ENCODE measurements around the gene MCRIP2. TPM values are rescaled to one million over a fixed set of nuclear protein-coding genes. Genes with fewer than 3 reads are reported as not detected.

Gene MCRIP2
- total and polyA plus RNA-seq, 9 donors, result 7.7 to 18.6 (median 12.5) TPM

- no peak overlapping the region for H3K4me3 ChIP-seq (ENCODE audit: low read length)
- 80% methylated on average over 35 of the region's 36 CpGs for WGBS (ENCODE audit: insufficient coverage)
- DNase-seq, result no peak
- peaks cover 44% of the 10 kb centered on the region for H3K4me1 ChIP-seq (ENCODE audit: control insufficient read depth, insufficient read depth, low read length)
- no peaks in the 10 kb centered on the region for H3K9me3 ChIP-seq (replicated peaks; ENCODE audit: control insufficient read depth, low read depth, low read length)
- peaks cover 5% of the 10 kb centered on the region for H3K27me3 ChIP-seq (ENCODE audit: control insufficient read depth, insufficient read depth, low read length)
- H3K36me3 ChIP-seq (ENCODE audit: control insufficient read depth, insufficient read depth, low read length), result peaks cover 50% of the 10 kb centered on the region
- H3K27ac ChIP-seq (ENCODE audit: low read length), result no peak overlapping the region
Observed at GRCh38 chr16:682493-683395, 41.1 kb downstream of the MCRIP2 start.

- DNase-seq, result no peak
- peaks cover 50% of the 10 kb centered on the region for H3K36me3 ChIP-seq (ENCODE audit: control insufficient read depth, insufficient read depth, low read length)
- 4% methylated on average over 45 of the region's 57 CpGs for WGBS (ENCODE audit: insufficient coverage)
- H3K27ac ChIP-seq (ENCODE audit: low read length), result no peak overlapping the region
- H3K4me1 ChIP-seq (ENCODE audit: control insufficient read depth, insufficient read depth, low read length), result peaks cover 44% of the 10 kb centered on the region
- no peaks in the 10 kb centered on the region for H3K27me3 ChIP-seq (ENCODE audit: control insufficient read depth, insufficient read depth, low read length)
- H3K4me3 ChIP-seq (ENCODE audit: low read length), result peak overlapping the region; percentile 61
- H3K9me3 ChIP-seq (replicated peaks; ENCODE audit: control insufficient read depth, low read depth, low read length), result no peaks in the 10 kb centered on the region
Observed at GRCh38 chr16:683396-684070, 41.9 kb downstream of the MCRIP2 start.

- H3K4me1 ChIP-seq (ENCODE audit: control insufficient read depth, insufficient read depth, low read length), result peaks cover 42% of the 10 kb centered on the region
Observed at GRCh38 chr16:684071-684794, 42.6 kb downstream of the MCRIP2 start, which contains the start of gene JMJD8. Gene JMJD8 (minus strand): TSS chr16:684334. CDS start chr16:684319, 15 bp downstream.

GRCh38 chr16:684961-685696 is 43.5 kb downstream of the MCRIP2 start:
- DNase-seq, result peak; percentile 41
- H3K27ac ChIP-seq (ENCODE audit: low read length), result no peak overlapping the region
- peaks cover 50% of the 10 kb centered on the region for H3K36me3 ChIP-seq (ENCODE audit: control insufficient read depth, insufficient read depth, low read length)

More at GRCh38 chr16:684071-684794, 42.6 kb downstream of the MCRIP2 start, which contains the start of gene JMJD8:
- Histone ChIP-seq H3K4me3 (ENCODE audit: low read length) (peak within 1 kb of the TSS; percentile 61), H3K9me3 (replicated peaks; ENCODE audit: control insufficient read depth, low read depth, low read length) (no peaks in the 10 kb centered on the region), H3K36me3 (ENCODE audit: control insufficient read depth, insufficient read depth, low read length) (peaks cover 50% of the 10 kb centered on the region), H3K27me3 (ENCODE audit: control insufficient read depth, insufficient read depth, low read length) (no peaks in the 10 kb centered on the region), H3K27ac (ENCODE audit: low read length) (peak within 1 kb of the TSS; percentile 42)
- peak; percentile 98 for DNase-seq
- 3% methylated on average over 91 of the region's 91 CpGs for WGBS (ENCODE audit: insufficient coverage)

GRCh38 chr16:685967-686366 is 44.3 kb downstream of the MCRIP2 start:
- H3K4me3 ChIP-seq (ENCODE audit: low read length), result no peak overlapping the region
- peaks cover 3% of the 10 kb centered on the region for H3K27me3 ChIP-seq (ENCODE audit: control insufficient read depth, insufficient read depth, low read length)
- 72% methylated on average over 9 of the region's 10 CpGs for WGBS (ENCODE audit: insufficient coverage)
- DNase-seq, result no peak
- H3K36me3 ChIP-seq (ENCODE audit: control insufficient read depth, insufficient read depth, low read length), result peaks cover 50% of the 10 kb centered on the region
- H3K4me1 ChIP-seq (ENCODE audit: control insufficient read depth, insufficient read depth, low read length), result peaks cover 48% of the 10 kb centered on the region
- no peak overlapping the region for H3K27ac ChIP-seq (ENCODE audit: low read length)
- no peaks in the 10 kb centered on the region for H3K9me3 ChIP-seq (replicated peaks; ENCODE audit: control insufficient read depth, low read depth, low read length)

More at GRCh38 chr16:684961-685696, 43.5 kb downstream of the MCRIP2 start:
- Histone ChIP-seq H3K27me3 (ENCODE audit: control insufficient read depth, insufficient read depth, low read length) (no peaks in the 10 kb centered on the region), H3K4me1 (ENCODE audit: control insufficient read depth, insufficient read depth, low read length) (peaks cover 45% of the 10 kb centered on the region), H3K4me3 (ENCODE audit: low read length) (peak overlapping the region; percentile 61), H3K9me3 (replicated peaks; ENCODE audit: control insufficient read depth, low read depth, low read length) (no peaks in the 10 kb centered on the region)
- 88% methylated on average over 61 of the region's 61 CpGs for WGBS (ENCODE audit: insufficient coverage)

- Histone ChIP-seq H3K36me3 (ENCODE audit: control insufficient read depth, insufficient read depth, low read length) (peaks cover 45% of the 10 kb centered on the region), H3K4me1 (ENCODE audit: control insufficient read depth, insufficient read depth, low read length) (peaks cover 41% of the 10 kb centered on the region), H3K9me3 (replicated peaks; ENCODE audit: control insufficient read depth, low read depth, low read length) (no peaks in the 10 kb centered on the region), H3K4me3 (ENCODE audit: low read length) (no peak overlapping the region), H3K27ac (ENCODE audit: low read length) (no peak overlapping the region), H3K27me3 (ENCODE audit: control insufficient read depth, insufficient read depth, low read length) (peaks cover 9% of the 10 kb centered on the region)
- 92% methylated on average over 51 of the region's 51 CpGs for WGBS (ENCODE audit: insufficient coverage)
- DNase-seq, result no peak
Observed at GRCh38 chr16:686459-687260, 45.0 kb downstream of the MCRIP2 start.

GRCh38 chr16:687499-687898 is 45.9 kb downstream of the MCRIP2 start:
- WGBS (ENCODE audit: insufficient coverage), result 92% methylated on average over 18 of the region's 19 CpGs
- H3K27ac ChIP-seq (ENCODE audit: low read length), result no peak overlapping the region
- peaks cover 17% of the 10 kb centered on the region for H3K27me3 ChIP-seq (ENCODE audit: control insufficient read depth, insufficient read depth, low read length)
- no peaks in the 10 kb centered on the region for H3K9me3 ChIP-seq (replicated peaks; ENCODE audit: control insufficient read depth, low read depth, low read length)
- DNase-seq, result no peak
- H3K4me1 ChIP-seq (ENCODE audit: control insufficient read depth, insufficient read depth, low read length), result peaks cover 37% of the 10 kb centered on the region
- H3K4me3 ChIP-seq (ENCODE audit: low read length), result no peak overlapping the region
- peaks cover 36% of the 10 kb centered on the region for H3K36me3 ChIP-seq (ENCODE audit: control insufficient read depth, insufficient read depth, low read length)

GRCh38 chr16:689175-689897 is 47.7 kb downstream of the MCRIP2 start:
- H3K4me1 ChIP-seq (ENCODE audit: control insufficient read depth, insufficient read depth, low read length), result peaks cover 27% of the 10 kb centered on the region
- H3K27ac ChIP-seq (ENCODE audit: low read length), result peak overlapping the region; percentile 80
- peaks cover 25% of the 10 kb centered on the region for H3K36me3 ChIP-seq (ENCODE audit: control insufficient read depth, insufficient read depth, low read length)
- peaks cover 35% of the 10 kb centered on the region for H3K27me3 ChIP-seq (ENCODE audit: control insufficient read depth, insufficient read depth, low read length)
- H3K4me3 ChIP-seq (ENCODE audit: low read length), result peak overlapping the region; percentile 91
- 84% methylated on average over 26 of the region's 26 CpGs for WGBS (ENCODE audit: insufficient coverage)
- H3K9me3 ChIP-seq (replicated peaks; ENCODE audit: control insufficient read depth, low read depth, low read length), result no peaks in the 10 kb centered on the region
- DNase-seq, result no peak

Data from muscle of leg (tissue), 11 donors.